ENCODE data around the gene MAGEB4.

The MAGEB4 gene

GRCh38 chrX:30283456-30284200 is 41.8 kb downstream of the MAGEB4 start:
- ATAC-seq: no peak

Data from activated CD4-positive, CD25-positive, alpha-beta regulatory T cell treated with anti-CD3 and anti-CD28 coated beads, Interleukin-2, amount 50 U/mL, for 24 hours (primary cell).